HG02970 (cell line): ENCODE data around the gene B9D1.

Experiments
- ATAC-seq: cut with Tn5 transposase; IDR thresholded peaks from one replicate; pipeline ENCODE4 v1.9.1; 2021; ENCODE audit warnings: mild to moderate bottlenecking, moderate library complexity, moderate number of reproducible peaks; ENCODE audit not compliant: unreplicated experiment, low FRiP score

B9D1 gene

DNA sequence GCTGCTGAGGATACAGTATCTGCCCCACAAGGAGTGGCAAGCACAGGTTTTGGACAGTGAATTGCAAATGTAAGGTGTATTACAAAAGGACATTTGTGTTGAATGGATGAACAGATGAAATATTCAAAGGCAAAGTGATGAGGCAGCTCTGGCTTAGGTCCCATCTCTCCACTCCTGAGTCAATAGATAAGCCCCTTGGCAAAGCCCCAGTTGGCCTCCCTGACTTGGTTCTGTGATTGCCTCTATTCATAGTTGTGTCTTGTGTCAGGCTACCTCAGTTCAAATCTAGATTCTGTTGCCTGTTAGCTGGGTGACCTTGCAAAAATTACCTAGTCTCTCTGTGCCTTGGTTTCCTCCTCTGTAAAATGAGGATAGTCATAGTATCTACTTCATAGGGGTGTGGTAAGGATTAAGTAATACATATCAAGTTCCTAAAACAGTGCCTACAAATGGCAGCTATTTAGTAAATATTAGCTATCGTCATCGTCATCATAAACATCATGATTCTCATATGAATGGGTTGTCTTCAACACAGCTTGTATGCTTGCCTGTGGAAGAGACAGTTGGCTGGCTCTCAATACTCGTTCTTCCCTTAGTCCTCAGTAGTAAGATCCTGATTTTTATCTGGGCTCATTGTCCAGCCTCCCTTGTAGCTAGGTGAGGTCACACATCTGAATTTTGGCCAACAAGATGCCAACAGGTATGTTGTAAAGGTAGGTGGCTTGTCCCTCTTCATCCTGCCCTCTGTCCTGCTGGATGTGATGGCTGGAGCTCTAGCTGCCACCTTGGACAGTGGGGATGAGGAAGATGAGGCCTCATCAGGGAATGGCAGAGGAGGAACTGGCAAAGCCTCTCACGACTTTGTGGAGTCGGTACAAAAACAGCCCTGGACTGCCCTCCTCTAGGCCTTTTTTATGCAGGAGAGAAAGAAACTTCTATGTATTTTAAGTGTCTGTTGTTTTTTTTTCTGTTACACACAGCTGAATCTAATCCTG lies 26.6 kb upstream of the B9D1 start:
- ATAC-seq: no peak

DNA sequence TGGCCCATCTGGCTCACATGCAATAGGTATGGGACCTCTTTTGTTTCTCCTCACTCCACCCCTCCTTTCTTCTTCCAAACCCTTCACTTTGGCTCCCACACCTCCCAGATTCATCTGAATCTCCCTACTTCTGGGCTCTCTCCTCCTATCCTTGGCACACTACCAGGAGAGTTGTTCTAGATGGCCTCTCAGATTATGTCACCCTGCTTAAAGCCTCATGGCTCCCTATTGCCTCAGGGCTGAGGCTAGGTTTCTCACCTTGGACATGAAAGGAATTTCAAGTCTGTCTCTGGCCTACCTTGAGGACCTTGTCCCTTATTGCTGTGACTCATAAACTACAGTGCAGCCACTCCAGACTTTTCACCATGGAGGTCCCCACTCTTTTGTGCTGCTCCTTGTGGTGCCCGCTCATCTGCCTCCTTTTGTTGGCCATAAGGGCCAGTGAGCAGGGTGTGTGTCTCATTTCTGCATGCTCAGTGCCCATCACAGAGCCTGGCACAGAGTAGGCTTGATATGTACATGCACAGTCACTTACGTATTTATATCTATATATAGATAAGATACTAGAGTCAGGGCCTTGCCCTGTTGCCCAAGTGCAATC lies 25.5 kb upstream of the B9D1 start:
- ATAC-seq: no peak

DNA sequence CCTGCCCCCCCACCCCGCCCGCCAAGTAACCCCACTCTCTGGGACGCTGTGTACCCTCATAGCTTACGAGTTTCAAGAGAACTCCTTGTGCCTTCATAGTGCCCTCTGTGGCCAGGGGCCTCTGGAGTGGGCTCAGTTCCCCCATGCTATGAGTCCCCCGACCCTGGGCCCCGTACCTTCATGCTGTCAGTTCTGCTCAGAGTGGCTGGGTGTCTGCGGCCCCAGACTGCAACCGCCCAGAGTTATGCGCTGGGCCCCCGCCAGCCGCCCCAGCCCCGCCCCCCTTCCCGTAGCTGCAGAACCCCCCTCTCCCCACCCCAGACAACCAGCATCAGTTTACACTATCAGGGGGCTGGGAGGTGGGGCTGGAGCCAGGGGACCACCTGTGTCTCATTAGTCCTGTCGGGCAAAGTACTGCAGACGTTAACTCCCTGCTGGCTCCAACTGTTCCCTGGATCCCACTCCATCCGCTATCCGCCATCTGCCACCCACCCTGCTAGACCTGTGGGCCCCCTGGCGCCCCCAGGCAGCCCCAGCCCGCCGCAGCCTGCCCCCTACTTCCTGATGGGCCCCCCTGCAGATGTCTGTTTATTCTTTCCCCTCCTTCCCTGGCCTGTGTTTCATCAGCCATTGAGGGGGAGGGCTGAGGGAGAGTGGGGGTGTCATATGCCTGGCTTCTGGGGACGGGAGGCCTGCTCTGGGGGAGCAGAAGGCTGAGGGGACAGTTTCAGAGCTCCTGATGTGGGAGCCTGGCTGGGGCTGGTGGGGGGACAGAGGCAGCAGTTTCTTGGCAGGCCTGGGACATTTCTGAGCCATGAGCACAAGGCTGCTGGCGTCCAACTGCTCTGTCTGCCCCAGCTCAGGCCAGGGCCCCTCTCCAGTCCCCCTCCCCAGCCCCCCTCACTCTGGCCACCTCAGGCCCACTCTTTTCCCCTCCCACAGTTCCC lies 24.7 kb upstream of the B9D1 start, which contains the start of gene MFAP4:
Gene MFAP4 (minus strand): TSS at position 217 of the 947 bp plus-strand sequence. CDS start 35 bp downstream, at position 182.
- no peak for ATAC-seq

DNA sequence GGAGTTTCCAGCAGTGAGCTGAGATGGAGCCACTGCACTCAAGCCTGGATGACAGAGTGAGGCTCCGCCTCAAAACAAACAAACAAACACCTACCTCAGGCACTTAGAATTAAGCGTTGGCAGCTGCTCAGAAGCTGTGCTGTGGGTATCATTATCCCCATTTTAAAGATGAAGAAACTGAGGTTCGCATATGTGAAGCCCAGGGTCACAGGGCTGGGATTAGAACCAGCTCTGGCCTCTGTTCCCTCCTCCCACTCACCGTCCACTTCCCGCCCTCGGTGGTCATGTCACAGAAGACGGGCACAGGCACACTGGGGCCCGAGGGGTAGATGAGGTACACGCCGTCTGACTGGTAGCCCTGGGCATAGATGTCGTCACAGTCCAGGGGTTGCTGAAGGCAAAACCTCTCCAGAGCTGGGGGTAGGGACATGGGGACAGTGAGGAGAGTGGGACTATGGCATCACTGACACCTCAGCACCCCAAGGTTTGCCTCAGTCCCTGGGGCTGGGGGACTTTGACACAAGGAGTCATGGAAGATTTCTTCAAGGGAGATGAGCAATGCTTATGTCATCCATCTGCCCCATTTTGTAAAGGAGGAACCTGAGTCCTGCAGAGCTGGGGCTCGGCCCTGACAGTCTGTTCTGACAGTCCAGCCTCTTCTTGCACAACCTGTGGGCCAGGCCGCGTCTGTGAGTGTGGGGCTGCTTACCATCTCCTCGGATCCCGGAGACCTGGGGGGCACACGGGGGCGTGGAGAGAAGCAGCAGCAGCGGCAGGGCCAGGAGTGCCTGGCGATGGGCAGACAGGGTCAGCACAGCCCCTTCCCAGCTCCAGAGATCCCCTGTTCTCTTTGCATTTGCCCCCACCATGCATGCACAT lies 23.8 kb upstream of the B9D1 start:
- ATAC-seq: no peak

DNA sequence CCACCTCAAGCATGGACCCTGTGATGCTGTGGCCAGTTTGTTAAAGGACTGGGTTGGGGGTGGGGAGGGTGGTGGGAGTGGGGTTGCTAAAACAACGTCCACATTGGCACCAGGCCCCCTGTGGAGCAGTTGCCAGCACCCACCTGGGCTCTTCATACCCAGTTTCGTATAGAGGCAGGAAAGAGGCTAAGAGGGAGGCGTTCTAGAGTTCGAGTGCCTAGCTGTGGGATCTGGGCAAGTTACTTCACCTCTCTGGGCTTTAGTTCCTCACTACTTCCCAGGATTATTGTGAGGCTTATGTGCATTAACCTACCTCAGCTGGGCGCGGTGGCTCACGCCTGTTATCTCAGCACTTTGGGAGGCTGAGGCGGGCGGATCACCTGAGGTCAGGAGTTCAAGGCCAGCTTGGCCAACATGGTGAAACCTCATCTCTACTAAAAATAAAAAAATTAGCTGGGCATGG lies 23.0 kb upstream of the B9D1 start:
- no peak for ATAC-seq

DNA sequence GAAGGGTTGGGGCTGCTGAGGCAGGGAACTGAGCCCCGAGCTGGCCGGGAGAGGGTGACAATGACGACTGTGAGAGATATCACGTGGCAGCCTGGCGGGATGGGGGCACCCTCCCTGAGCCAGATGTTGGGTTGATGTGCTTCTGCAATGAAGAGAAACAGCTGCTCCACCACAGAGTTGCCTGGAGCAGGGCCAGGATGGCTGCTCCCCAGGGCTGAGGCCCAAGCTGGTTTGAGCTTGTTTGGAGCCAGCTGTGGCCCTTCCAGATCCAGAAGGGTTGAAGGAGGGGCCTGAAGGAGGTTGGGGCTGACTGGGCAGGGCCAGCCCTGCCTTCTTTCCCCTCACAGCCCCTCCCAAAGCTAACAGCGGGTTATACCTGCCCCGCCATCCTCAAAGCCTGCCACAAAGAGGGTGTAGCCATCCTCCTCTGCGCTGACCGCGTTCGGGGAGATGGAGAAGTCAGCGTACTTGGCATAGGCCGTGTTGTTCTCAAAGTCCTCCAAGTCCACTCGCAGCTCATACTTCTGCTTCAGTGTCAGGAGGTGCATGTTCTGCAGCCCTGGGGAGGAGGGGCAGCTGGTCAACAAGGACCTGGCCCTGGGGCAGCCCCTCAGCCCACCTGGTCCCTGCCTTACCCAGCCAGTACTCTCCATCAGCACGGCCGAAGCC lies 22.3 kb upstream of the B9D1 start:
- no peak for ATAC-seq

DNA sequence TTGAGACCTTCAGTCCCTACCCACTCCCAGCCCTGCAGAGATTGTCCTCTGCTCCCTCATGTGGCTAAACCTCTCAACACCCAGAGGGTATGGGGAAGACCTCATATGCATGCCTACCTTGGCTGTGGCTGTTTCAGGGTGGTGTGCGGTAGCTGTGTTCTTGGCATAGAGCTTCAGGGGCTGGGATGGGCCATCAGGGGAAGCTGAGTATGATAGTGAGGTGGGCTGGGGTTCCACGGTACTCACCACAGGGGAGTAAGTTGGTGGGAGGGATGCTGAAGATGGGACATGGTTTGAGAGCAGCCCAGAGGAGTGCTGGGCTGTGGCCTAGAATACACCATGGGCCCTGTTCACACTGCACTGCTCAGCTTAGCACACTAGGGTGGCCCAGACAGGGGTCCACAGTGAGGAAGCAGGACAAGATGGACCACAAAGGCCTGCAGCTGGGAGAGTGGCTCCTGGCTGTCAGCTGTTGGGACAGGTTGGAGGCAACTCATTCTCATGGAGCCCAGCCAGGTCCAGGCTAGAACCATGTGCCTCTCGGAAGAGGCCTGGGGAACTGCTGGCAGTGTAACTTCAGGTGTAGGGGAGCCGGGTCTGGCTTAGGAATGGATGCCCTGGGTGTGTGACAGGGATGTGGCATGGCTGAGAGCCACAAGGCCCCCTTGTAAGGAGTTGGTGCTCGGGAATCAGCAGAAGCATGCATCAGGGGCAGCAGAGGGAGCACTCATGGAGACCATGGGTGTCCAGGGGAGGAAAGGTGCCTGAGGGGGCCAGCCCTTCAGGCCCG lies 21.4 kb upstream of the B9D1 start:
- no peak for ATAC-seq

DNA sequence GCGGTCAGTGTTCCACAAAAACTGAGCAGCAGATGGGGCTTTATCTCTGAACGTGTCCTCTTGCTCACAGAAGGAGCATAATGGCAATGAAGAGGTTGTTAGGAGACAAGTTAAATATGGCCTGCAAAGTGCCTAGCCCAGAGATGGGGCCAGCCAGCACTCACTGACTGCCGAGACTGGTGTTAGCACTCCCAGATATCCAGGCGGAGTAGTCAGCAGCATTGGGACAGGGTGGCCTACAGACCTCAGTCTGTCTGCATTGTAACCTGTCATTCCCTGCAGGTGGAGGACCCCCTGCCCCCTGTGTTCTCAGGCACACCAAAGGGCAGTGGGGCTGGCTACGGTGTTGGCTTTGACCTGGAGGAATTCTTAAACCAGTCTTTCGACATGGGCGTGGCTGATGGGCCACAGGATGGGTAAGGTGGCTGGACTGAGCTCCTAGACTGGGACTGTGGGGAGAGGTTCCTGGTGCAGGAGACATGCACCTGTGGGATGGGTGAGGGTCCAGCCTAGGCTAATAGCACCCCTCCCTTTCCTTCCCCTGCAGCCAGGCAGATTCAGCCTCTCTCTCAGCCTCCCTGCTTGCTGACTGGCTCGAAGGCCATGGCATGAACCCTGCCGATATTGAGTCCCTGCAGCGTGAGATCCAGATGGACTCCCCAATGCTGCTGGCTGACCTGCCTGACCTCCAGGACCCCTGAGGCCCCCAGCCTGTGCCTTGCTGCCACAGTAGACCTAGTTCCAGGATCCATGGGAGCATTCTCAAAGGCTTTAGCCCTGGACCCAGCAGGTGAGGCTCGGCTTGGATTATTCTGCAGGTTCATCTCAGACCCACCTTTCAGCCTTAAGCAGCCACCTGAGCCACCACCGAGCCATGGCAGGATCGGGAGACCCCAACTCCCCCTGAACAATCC lies 20.3 kb upstream of the B9D1 start:
- no peak for ATAC-seq

DNA sequence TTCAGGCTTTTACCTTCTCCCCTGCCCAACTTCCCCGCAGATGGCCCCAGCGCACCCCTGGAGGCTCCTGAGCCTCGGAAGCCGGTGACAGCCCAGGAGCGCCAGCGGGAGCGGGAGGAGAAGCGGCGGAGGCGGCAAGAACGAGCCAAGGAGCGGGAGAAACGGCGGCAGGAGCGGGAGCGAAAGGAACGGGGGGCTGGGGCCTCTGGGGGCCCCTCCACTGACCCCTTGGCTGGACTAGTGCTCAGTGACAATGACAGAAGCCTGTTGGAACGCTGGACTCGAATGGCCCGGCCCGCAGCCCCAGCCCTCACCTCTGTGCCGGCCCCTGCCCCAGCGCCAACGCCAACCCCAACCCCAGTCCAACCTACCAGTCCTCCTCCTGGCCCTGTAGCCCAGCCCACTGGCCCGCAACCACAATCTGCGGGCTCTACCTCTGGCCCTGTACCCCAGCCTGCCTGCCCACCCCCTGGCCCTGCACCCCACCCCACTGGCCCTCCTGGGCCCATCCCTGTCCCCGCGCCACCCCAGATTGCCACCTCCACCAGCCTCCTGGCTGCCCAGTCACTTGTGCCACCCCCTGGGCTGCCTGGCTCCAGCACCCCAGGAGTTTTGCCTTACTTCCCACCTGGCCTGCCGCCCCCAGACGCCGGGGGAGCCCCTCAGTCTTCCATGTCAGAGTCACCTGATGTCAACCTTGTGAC lies 19.4 kb upstream of the B9D1 start:
- ATAC-seq: no peak

DNA sequence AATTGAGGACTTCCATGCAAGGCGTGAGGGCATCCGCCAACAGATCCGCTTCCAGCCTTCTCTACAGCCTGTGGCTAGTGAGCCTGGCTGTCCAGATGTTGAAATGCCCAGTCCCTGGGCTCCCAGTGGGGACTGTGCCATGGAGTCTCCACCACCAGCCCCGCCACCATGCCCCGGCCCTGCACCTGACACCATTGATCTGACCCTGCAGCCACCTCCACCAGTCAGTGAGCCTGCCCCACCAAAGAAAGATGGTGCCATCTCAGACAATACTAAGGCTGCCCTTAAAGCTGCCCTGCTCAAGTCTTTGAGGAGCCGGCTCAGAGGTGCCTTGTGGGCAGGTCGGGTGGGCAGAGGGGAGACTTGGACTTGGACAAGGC lies 18.8 kb upstream of the B9D1 start:
- no peak for ATAC-seq

DNA sequence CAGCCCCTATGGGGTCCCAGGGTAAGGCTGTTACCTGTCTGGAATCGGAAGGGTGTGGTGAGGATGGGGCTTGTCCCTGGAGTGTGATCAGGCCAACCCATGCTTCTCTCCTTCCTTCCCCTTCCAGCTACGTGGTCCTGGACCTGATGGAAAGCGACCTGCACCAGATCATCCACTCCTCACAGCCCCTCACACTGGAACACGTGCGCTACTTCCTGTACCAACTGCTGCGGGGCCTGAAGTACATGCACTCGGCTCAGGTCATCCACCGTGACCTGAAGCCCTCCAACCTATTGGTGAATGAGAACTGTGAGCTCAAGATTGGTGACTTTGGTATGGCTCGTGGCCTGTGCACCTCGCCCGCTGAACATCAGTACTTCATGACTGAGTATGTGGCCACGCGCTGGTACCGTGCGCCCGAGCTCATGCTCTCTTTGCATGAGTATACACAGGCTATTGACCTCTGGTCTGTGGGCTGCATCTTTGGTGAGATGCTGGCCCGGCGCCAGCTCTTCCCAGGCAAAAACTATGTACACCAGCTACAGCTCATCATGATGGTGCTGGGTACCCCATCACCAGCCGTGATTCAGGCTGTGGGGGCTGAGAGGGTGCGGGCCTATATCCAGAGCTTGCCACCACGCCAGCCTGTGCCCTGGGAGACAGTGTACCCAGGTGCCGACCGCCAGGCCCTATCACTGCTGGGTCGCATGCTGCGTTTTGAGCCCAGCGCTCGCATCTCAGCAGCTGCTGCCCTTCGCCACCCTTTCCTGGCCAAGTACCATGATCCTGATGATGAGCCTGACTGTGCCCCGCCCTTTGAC lies 18.2 kb upstream of the B9D1 start:
- no peak for ATAC-seq

DNA sequence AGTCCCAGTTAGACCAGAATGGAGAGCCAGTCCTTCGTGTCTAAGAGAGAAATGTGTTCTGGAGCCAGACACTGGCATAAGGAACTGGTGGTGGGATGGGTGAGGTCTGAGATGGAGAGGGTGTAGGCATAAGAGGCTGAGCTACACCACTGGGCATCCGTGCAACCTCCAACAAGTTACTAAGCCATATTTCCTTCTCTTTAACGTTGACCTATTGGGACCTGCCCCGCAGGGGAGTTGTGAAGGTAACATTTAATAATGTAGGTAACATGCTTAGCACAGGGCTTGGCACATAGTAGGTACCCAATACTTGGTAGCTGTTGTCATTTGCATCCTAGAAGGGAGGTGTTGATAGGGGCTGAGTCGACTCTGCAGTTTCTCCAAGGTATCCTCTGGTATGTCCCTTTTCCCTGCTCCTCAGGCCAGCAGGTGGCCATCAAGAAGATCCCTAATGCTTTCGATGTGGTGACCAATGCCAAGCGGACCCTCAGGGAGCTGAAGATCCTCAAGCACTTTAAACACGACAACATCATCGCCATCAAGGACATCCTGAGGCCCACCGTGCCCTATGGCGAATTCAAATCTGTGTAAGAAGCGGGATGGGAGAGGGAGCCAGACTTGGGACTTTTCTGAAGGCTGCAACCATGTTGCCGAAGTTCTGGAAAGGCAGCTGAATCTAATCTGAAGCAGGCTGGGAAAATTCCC lies 17.0 kb upstream of the B9D1 start:
- no peak for ATAC-seq

DNA sequence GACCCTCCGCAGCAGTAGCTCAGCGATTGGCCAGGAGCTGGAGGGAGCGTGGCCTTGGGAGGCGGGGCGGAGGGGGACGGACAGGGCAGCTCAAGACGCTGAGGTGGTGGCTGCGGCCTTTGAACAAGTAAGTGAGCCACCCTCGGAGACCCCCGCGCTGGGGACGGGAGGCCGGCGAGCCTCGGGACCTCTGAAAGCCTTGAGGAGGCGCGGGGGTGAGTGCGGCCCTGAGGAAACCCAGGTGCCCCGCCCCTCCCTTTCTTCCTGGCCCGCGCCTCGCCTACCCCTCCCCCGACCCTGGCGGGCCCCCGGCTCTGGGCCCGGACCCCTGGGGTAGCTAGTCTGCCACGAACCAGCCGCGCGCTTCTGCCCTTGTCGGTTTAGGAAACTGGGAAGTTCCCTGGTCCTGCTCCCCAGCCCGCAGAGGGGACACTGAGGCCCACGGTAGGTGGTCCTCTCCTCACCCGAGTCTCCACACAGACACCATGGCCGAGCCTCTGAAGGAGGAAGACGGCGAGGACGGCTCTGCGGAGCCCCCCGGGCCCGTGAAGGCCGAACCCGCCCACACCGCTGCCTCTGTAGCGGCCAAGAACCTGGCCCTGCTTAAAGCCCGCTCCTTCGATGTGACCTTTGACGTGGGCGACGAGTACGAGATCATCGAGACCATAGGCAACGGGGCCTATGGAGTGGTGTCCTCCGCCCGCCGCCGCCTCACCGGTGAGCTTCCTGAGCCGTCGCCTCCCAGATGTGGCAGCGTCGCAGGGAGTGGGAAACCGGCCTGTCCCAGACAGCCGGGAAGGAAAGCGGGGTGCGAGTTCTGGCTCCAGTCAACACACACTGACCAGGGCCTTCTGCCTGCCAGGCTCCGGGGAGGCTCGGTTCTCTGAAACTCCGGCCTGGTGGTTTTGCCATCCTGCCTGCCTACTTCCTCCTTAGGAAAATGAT lies 16.2 kb upstream of the B9D1 start, which contains the start of gene MAPK7:
Gene MAPK7 (plus strand): TSS at position 83 of the 945 bp plus-strand sequence. CDS start 403 bp downstream, at position 486.
- ATAC-seq: no peak
